Lung (tissue), 12 donors: Measurements from ENCODE around the gene ABHD4. TPM values are rescaled to one million over a fixed set of nuclear protein-coding genes. Genes with fewer than 3 reads are reported as not detected.

Experiments used
- ATAC-seq: fragments of 200-7000 bp; cut with Tn5 transposase; one replicate; pipeline ENCODE4 v1.9.1; 2020; ENCODE audit warnings: moderate number of reproducible peaks; ENCODE audit not compliant: insufficient read depth, low FRiP score
- DNase-seq, 3 donors: peaks; one replicate each; pipeline ENCODE4 v3.0.0-alpha.2; 2013 to 2017
- H3K27ac ChIP-seq, 2 donors: one replicate each; pipeline ENCODE4 v1.5.1; 2013; ENCODE audit warnings: mild to moderate bottlenecking in 2 of 2, moderate library complexity in 2 of 2, control low read depth in 1 of 2, inconsistent platforms in 1 of 2, low read depth in 1 of 2, low read length in 1 of 2
- H3K27me3 ChIP-seq, 3 donors: one replicate each; pipeline ENCODE4 v1.5.1; 2013; ENCODE audit warnings: low read length in 2 of 3; ENCODE audit not compliant: control insufficient read depth in 3 of 3, insufficient read depth in 3 of 3
- H3K36me3 ChIP-seq, 4 donors: one replicate each; pipeline ENCODE4 v1.5.1; 2013; ENCODE audit warnings: low read length in 4 of 4, mild to moderate bottlenecking in 1 of 4, moderate library complexity in 1 of 4; ENCODE audit not compliant: control insufficient read depth in 4 of 4, insufficient read depth in 4 of 4
- H3K4me1 ChIP-seq, 5 donors: one replicate each; pipeline ENCODE4 v1.5.1; 2013; ENCODE audit warnings: low read length in 5 of 5, mild to moderate bottlenecking in 2 of 5, moderate library complexity in 1 of 5; ENCODE audit not compliant: control insufficient read depth in 5 of 5, insufficient read depth in 5 of 5
- H3K4me3 ChIP-seq: one replicate; pipeline ENCODE4 v1.5.1; 2013; ENCODE audit warnings: mild to moderate bottlenecking, control low read depth, moderate library complexity
- H3K9ac ChIP-seq, 2 donors: one replicate each; pipeline ENCODE4 v1.5.1; 2013; ENCODE audit warnings: low read length in 2 of 2, control low read depth in 1 of 2; ENCODE audit not compliant: insufficient read depth in 1 of 2
- H3K9me3 ChIP-seq, 4 donors: one replicate each; pipeline ENCODE4 v1.5.1; 2013; ENCODE audit warnings: low read length in 3 of 4, mild to moderate bottlenecking in 1 of 4, moderate library complexity in 1 of 4; ENCODE audit not compliant: control insufficient read depth in 4 of 4, insufficient read depth in 3 of 4
- WGBS, 2 donors: extraction: QIAGEN DNeasy Blood & Tissue Kit; methylation state at CpG; one replicate each; pipeline ENCODE4 v1.1.7; 2013; 5-methylcytosine and 5-hydroxymethylcytosine counted together
- polyA plus RNA-seq, 2 donors: library from polyadenylated mRNA; stranded (reverse); fragments of 200-250 nt; gene quantifications; one replicate each; pipeline ENCODE4 v1.2.1, GENCODE V29; 2013
- total RNA-seq, 2 donors: library from RNA; depleted of rRNA in 1 of 2; stranded (reverse); fragments of >200 nt in 1 of 2; gene quantifications; one replicate each; pipeline ENCODE4 v1.2.1, GENCODE V29; 2014 to 2021
- TF ChIP-seq, protein P1 (sequence below): IDR thresholded peaks from 2 replicates; pipeline ENCODE4 v1.5.1; 2012; ENCODE audit warnings: mild to moderate bottlenecking; ENCODE audit errors: control extremely low read depth, extremely low read depth
- donor health status: control.
- donor health status: control.
- donor health status: Bipolar disorder and iron deficiency.
- donor health status: healthy.
- donor health status: DM: yes; HTN: yes; CAD: no.

The ABHD4 gene
- total and polyA plus RNA-seq, 4 donors: 14.9 to 34.0 (median 23.9) TPM

DNA sequence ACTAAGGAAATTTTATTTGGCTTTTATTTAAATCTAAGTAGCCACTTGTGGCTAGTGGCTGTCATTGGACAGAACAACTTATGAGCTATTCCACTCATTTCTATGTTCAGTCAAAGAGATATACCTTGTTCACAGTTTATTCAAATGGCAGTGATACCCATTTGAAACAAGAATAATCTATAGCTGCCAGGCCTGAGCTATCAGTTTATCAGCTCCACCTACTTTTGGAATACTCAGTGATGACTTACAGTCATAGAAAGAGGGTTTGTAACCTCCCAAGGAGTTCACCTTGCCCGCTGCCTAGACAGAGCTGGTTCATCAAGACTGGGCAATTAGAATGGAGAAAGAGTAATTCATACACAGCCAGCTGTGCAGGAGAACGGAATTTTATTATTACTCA, 4.5 kb upstream of the ABHD4 start:
- ATAC-seq: no peak
- no peaks in the 10 kb centered on the region for H3K9me3 ChIP-seq

DNA sequence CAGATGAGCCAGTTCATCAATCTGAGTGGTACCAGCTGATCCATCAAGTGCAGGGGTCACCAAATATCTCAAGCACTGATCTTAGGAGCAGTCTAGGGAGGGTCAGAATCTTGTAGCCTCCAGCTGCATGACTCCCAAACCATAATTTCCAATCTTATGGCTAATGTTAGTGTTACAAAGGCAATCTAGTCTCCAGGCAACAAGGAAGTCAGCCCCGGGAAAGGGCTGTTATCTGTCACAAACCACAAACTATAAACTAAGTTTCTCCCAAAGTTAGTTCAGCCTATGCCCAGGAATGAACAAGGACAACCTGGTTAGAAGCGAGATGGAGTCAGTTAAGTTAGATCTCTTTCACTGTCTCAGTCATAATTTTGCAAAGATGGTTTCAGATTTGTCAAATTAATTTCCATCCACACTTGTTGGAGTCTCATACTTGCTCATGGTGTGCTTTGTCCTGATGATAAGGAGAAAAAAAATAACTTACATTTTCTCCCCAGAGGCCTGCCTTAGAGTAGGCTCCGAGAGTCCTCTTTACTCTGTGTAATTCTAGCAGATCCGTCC, 3.9 kb upstream of the ABHD4 start:
- H3K27ac ChIP-seq: no peak overlapping the region
- H3K4me1 ChIP-seq: peaks cover 0 to 17% (median 4%) of the 10 kb centered on the region in 5 donors
- no peaks in the 10 kb centered on the region for H3K9me3 ChIP-seq
- 47 to 57% methylated on average over 4 of the region's 4 CpGs for WGBS, 2 donors
- DNase-seq (no peak), ATAC-seq (no peak)
- H3K27me3 ChIP-seq: peaks cover 0 to 5% (median 4%) of the 10 kb centered on the region in 3 donors
- H3K36me3 ChIP-seq: peaks cover 0 to 4% (median 0%) of the 10 kb centered on the region in 4 donors
- no peak overlapping the region for H3K4me3 ChIP-seq
- no peak overlapping the region for H3K9ac ChIP-seq
- TF ChIP-seq, protein P1, sequence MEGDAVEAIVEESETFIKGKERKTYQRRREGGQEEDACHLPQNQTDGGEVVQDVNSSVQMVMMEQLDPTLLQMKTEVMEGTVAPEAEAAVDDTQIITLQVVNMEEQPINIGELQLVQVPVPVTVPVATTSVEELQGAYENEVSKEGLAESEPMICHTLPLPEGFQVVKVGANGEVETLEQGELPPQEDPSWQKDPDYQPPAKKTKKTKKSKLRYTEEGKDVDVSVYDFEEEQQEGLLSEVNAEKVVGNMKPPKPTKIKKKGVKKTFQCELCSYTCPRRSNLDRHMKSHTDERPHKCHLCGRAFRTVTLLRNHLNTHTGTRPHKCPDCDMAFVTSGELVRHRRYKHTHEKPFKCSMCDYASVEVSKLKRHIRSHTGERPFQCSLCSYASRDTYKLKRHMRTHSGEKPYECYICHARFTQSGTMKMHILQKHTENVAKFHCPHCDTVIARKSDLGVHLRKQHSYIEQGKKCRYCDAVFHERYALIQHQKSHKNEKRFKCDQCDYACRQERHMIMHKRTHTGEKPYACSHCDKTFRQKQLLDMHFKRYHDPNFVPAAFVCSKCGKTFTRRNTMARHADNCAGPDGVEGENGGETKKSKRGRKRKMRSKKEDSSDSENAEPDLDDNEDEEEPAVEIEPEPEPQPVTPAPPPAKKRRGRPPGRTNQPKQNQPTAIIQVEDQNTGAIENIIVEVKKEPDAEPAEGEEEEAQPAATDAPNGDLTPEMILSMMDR: no peak

More for the DNA sequence above, 4.5 kb upstream of the ABHD4 start:
- H3K36me3 ChIP-seq: peaks cover 0 to 8% (median 0%) of the 10 kb centered on the region in 4 donors
- DNase-seq: no peak
- WGBS, 2 donors: 87 to 93% methylated on average over 2 of the region's 2 CpGs
- H3K27ac ChIP-seq: no peak overlapping the region
- no peak overlapping the region for H3K4me3 ChIP-seq
- TF ChIP-seq, protein P1: no peak
- peaks cover 0 to 11% (median 0%) of the 10 kb centered on the region in 5 donors for H3K4me1 ChIP-seq
- peaks cover 0 to 5% (median 4%) of the 10 kb centered on the region in 3 donors for H3K27me3 ChIP-seq
- H3K9ac ChIP-seq: no peak overlapping the region

DNA sequence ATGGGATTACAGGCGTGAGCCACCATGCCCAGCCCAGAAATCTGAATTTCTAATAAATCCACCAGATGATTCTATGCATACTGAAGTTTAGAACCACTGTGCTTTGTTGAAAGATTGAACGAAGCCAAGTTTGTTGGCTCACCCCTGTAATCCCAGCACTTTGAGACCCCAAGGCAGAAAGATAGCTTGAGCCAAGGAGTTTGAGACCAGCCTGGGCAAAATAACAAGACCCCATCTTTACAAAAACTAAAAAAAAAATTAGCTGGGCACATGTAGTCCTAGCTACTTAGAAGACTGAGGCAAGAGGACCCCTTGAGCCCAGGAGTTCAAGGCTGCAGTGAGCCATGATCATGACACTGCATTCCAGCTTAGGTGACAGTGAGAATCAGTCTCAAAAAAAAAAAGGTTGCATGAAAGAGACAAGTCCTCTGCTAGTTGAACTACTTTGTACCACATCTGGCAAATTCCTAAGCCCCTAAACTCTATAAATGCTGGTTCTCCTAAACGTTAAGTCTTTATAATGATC, 1.7 kb upstream of the ABHD4 start:
- Histone ChIP-seq H3K27me3 (peaks cover 0 to 5% (median 4%) of the 10 kb centered on the region in 3 donors), H3K36me3 (peaks cover 0 to 5% (median under 1%) of the 10 kb centered on the region in 4 donors), H3K9me3 (no peaks in the 10 kb centered on the region), H3K4me1 (peaks cover 4 to 13% (median 7%) of the 10 kb centered on the region in 5 donors), H3K9ac (no peak overlapping the region), H3K27ac (no peak overlapping the region), H3K4me3 (no peak overlapping the region)
- ATAC-seq (no peak), DNase-seq (no peak)
- 91 to 92% methylated on average over 3 of the region's 3 CpGs for WGBS, 2 donors
- TF ChIP-seq, protein P1: no peak
